Retina (tissue), 1 donor: ENCODE results near the gene LMNA.

Source experiments
- DNase-seq: peaks from one replicate; pipeline ENCODE4 v3.0.0-alpha.2; 2016

LMNA gene

DNA sequence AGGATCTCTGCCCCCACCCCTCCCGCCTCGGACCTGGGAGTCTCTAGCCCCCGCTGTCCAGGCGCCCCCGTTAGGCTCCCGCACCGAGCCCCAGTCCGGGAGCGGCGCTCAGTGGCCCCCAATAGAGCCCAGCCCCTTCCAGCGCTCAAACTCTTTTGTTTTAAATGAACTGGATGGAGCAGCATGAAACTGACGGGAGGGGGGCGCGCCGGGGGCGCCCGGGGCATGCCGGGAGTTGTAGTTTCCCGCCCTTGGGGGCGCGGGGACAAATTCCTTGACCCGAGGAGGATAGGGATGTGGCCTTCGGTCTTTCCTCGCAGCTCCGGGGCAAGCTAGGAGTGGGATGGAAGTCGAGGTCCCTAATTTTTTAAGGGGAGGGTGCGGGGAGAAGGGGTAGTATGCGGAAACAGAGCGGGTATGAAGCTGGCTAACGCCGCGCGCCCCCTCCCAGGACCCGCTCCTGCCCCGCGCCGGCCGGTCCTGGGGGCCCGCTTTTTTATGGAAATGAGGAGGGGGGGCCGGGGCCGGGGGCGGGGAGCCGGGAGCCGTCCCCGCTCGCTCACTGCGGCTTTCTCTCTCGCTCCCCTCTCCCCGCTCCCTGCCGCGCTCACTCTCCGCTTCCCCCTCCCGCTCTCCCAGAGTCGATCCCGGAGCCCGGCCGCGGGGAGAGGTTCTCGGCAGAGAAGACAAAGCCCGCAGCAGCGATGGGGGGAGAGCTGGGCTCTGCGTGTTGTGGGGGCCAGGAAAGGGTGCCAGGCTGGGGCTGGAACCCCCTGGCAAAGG is 32.0 kb upstream of the LMNA start, which contains the start of gene MEX3A:
MEX3A (minus strand) TSS at position 157 of the 783 bp plus-strand sequence. CDS start 467 bp downstream, outside the sequence.
- peak; percentile 97 for DNase-seq

GRCh38 chr1:156083800-156084790 is 30.4 kb upstream of the LMNA start:
- DNase-seq: peak; percentile 6

- peak; percentile 32 for DNase-seq
These were observed 28.3 kb upstream of the LMNA start for GRCh38 chr1:156086256-156086662.

DNA sequence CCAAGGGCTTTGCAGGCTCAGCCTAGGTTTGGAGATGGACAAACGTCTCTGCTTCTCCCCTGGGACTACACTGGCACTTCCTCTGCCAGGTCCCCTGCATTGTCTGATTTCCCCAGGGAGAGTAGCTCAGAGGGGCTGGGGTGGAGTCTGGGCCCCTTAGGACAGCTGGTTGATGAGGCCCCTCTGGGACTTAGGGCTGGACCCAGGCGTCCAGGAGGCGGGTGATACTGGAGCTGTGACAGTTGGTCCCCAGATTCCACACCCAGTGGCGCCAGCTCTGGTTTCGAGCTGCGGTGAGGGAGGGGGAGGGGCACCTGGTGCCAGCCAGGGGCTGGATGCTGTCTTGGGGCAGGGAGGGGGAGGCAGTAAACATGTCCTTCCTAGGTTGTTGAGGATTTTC is 24.8 kb upstream of the LMNA start:
- no peak for DNase-seq

DNA sequence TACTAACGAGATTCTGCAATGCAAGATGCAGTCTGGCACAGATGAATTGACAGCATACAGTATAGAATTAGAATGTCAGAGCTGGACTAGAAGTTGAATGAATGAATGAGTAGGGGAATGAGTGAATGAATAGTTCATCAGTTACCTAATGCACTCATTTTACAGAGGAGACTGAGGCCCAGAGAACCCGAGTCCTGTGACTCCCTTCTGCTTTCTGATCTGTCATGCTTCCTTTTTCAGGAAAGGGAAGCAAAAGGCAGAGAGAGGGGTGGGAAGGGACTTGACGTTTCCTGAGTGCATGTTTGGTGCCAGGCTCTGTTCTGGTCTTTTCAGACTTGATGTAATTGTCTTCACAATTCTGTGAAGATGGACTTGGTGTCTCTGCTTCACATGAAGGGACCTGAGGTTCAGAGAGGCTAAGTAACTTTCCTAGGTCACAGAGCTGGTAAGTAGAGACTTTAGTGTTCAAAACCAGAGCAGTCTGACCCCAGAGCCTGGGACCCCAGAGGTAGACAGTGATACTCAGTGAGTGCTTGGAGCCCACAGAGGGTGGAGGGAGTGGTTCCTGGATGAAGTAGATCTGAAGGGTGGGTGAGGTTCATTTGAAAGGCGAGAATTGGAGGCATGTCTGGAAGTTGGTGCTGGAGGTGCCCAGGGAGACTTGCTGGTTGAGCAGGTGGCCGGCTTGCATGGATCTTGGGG is 24.2 kb upstream of the LMNA start:
- DNase-seq: no peak

- DNase-seq: peak; percentile 82
These were observed 23.7 kb upstream of the LMNA start for GRCh38 chr1:156090840-156091188.

DNA sequence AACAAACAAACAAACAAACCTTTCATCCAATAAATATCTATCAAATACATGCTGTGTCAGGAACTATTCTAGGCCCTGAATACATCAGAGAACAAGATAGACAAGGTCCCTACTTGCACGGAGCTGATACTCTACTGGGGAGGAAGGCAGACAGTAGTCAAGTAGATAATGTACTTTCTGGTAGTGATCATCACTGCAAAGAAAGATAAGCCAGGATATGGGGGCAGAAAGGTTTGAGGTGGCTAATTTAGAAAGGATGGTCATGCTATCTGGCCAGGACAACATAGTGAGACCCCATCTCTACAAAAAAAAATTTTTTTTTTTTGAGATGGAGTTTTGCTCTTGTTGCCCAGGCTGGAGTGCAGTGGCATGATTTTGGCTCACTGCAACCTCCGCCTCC is 22.9 kb upstream of the LMNA start:
- DNase-seq: no peak

- DNase-seq: no peak
These were observed 18.5 kb upstream of the LMNA start for GRCh38 chr1:156095906-156096508.

GRCh38 chr1:156096640-156097391 is 17.7 kb upstream of the LMNA start:
- DNase-seq: peak; percentile 82

DNA sequence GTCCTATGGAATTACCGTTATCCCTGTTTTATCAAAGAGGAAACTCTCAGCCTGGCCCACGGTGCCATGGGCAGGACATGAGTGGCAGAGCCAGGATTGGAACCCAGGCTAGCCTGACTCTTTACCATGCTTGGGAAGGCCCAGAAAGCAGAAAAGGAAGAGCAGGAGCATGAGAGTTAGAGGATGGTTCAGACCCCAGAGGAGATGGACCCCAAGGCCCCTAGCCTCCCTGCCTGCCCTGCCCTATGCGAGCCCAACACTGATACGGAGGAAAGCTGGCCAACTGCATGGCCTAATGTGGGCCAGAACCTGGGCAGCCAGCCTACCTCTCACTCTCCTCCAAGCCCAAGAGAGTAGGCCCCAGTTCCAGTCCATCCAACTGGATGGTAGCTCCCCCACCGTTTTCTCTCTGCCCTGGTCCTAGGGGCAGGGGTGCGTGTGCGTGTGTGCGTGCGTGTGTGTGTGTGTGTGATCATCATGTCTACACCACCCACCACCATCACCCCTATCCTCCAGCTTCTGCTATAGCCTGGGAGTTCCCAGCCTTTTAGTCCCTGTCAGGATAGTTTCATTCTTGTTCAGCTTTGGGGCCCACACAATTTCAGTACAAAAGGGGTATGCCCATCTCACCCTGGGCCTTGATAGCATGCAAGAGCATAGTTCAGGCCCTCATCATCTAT is 16.9 kb upstream of the LMNA start:
- DNase-seq: no peak

- DNase-seq: no peak
These were observed 15.7 kb upstream of the LMNA start for GRCh38 chr1:156098784-156099183.

DNA sequence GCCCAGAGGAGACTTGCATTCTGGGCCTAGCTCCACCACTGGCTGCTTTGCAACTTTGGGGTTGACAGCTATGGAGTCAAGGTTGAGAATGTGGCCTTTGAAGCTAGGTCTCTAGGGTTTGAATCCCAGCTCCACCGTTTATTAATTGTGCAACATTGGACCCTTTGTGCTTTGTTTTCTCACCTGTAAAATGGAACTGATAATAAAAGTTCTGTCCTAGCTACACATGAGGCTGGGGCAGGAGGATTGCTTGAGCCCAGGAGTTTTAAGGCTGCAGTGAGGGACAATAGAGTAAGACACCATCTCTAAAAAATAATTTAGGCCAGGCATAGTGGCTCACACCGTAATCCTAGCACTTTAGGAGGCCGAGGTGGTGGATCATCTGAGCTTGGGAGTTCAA is 15.2 kb upstream of the LMNA start:
- no peak for DNase-seq

DNA sequence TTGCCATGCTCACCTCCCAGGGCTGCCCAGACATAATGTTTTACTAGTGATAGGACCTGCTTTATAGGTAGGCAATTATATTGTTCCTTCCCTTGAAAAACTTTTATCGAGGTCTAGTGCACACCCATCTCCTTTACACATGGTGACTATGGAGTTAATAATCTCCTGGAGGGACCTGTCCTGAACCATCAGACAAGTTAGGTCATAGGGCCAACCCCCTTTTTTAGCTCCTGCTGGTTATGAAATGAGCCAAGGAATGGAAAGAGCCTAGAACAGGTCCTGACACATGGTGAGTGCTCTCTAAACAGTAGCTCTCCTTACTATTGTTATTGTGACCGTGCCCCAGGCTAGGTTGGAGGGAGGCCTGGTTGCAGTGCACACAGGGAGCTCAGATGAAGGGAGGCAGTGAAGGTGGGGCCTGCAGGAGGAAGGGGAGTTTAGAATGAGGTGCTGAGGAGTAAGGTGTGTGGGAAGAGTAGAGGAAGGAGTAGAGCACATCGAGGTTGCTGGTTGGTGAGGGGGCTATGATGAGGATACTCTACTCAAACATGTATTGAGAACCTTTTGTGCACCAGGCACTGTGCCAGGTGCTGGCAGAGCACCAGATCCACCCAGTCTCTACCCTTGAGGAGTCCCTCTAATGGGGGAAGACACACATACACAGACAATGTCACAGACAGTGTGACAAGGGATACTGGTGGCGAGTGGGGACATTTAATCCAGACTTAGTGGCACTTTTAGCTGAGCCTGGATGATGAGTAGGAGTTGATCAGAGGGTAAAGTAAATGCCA is 14.1 kb upstream of the LMNA start:
- no peak for DNase-seq

- DNase-seq: no peak
These were observed 12.6 kb upstream of the LMNA start for GRCh38 chr1:156101880-156102279.

GRCh38 chr1:156102633-156103511 is 11.6 kb upstream of the LMNA start:
- DNase-seq: no peak

DNA sequence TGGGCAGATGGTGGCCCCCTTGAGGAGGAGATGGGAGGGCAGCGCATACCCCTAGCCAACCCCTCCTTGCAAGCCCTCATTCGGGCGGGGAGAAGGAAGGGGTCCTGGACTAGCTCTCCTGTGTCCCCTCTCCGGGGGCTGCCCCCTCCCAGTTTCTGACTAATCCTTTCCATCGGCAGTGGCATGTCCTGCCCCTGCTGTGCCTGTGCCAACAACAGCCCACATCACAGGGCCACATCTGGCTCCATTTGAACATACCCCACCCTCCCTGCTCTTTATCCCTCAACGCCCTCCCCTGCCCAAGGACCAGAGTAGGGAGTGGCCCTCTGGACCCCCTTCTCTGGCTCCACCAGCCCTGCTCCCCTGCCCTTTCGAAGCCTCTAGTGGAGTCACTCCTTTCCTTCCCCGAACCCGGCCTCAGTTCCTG is 11.0 kb upstream of the LMNA start:
- DNase-seq: no peak

- DNase-seq: no peak
These were observed 10.3 kb upstream of the LMNA start for GRCh38 chr1:156104065-156104810.
